PC-3 (cell line): ENCODE measurements around the gene PIAS1. TPM values are rescaled to one million over a fixed set of nuclear protein-coding genes. Genes with fewer than 3 reads are reported as not detected.

ENCODE experiments used
- ATAC-seq: fragments of 200-7000 bp; cut with Tn5 transposase; 2 replicates; pipeline ENCODE4 v1.9.1; 2020; ENCODE audit warnings: mild to moderate bottlenecking, moderate library complexity
- BruUV-seq: library from RNA; stranded (reverse); fragments of 400-500 nt; replicated peaks from 2 replicates; lab custom pipeline; 2021; lab: Mats Ljungman, UMichigan
- CTCF ChIA-PET: fragments of 300-600 bp; sonication (Branson Sonifier 250); formaldehyde crosslinking; loops from one replicate; lab custom pipeline; 2022; ENCODE audit warnings: antibody characterized with exemption; lab: Charles Lee
- POLR2A ChIA-PET: fragments of 300-600 bp; sonication (Branson Sonifier 250); formaldehyde crosslinking; loops from one replicate; lab custom pipeline; 2022; ENCODE audit warnings: antibody characterized with exemption; ENCODE audit not compliant: unreplicated experiment; lab: Charles Lee
- DNase-seq: peaks from one replicate; pipeline ENCODE4 v3.0.0-alpha.2; 2015
- H2AFZ ChIP-seq: fragments of 300-600 bp; sonication (generic); 2 replicates; pipeline ENCODE4 v1.6.0; 2016; ENCODE audit warnings: antibody characterized with exemption, low read length
- H3F3A ChIP-seq: fragments of 300-600 bp; sonication (generic); one replicate; pipeline ENCODE4 v1.6.0; 2017; ENCODE audit warnings: antibody characterized with exemption, low read length, control low read depth, mild to moderate bottlenecking; ENCODE audit not compliant: unreplicated experiment
- H3K27ac ChIP-seq: fragments of 300-600 bp; sonication (generic); 2 replicates; pipeline ENCODE4 v1.5.1; 2016; ENCODE audit warnings: mild to moderate bottlenecking, low read length
- H3K27me3 ChIP-seq: fragments of 300-600 bp; sonication (generic); 2 replicates; pipeline ENCODE4 v1.6.1; 2016; ENCODE audit warnings: low read length, mixed read lengths
- H3K36me3 ChIP-seq: fragments of 300-600 bp; sonication (generic); 2 replicates; pipeline ENCODE4 v1.6.1; 2016; ENCODE audit warnings: low read depth, mixed run types, low read length, mixed read lengths
- H3K4me1 ChIP-seq: fragments of 300-600 bp; sonication (generic); 2 replicates; pipeline ENCODE4 v1.5.1; 2016; ENCODE audit warnings: low read length; ENCODE audit not compliant: insufficient read depth
- H3K4me2 ChIP-seq: fragments of 300-600 bp; sonication (generic); 2 replicates; pipeline ENCODE4 v1.6.0; 2016; ENCODE audit warnings: low read length
- H3K4me3 ChIP-seq: fragments of 300-600 bp; sonication (generic); 2 replicates; pipeline ENCODE4 v1.5.1; 2016; ENCODE audit warnings: mild to moderate bottlenecking, low read length, mixed read lengths
- H3K79me2 ChIP-seq: fragments of 300-600 bp; sonication (generic); 2 replicates; pipeline ENCODE4 v1.6.1; 2017; ENCODE audit warnings: low read length, mixed read lengths
- H3K9ac ChIP-seq: fragments of 300-600 bp; sonication (generic); 2 replicates; pipeline ENCODE4 v1.6.0; 2016; ENCODE audit warnings: mild to moderate bottlenecking, low read length
- H3K9me2 ChIP-seq: fragments of 300-600 bp; sonication (generic); replicated peaks from 2 replicates; pipeline ENCODE4 v1.6.1; 2016; ENCODE audit warnings: mixed run types, low read length, mixed read lengths
- H3K9me3 ChIP-seq: fragments of 300-600 bp; sonication (generic); 2 replicates; pipeline ENCODE4 v1.6.1; 2016; ENCODE audit warnings: low read length, mixed read lengths
- H4K20me1 ChIP-seq: fragments of 300-600 bp; sonication (generic); 2 replicates; pipeline ENCODE4 v1.6.1; 2016; ENCODE audit warnings: low read length, mixed read lengths
- CTCF ChIP-seq: fragments of 300-600 bp; sonication (generic); conservative IDR thresholded peaks from 2 replicates; pipeline ENCODE4 v1.5.1; 2017; ENCODE audit warnings: antibody characterized with exemption, low read depth, mild to moderate bottlenecking, low read length
- EZH2 ChIP-seq: fragments of 300-600 bp; sonication (generic); IDR thresholded peaks from one replicate; pipeline ENCODE4 v1.6.1; 2017; ENCODE audit warnings: antibody characterized with exemption, mild to moderate bottlenecking, low read length; ENCODE audit not compliant: unreplicated experiment
- EZH2phosphoT487 ChIP-seq: fragments of 300-600 bp; sonication (generic); IDR thresholded peaks from 2 replicates; pipeline ENCODE4 v1.6.1; 2018; ENCODE audit warnings: mild to moderate bottlenecking, antibody characterized with exemption, low read length, borderline replicate concordance
- intact Hi-C: fragments of 100-400 bp; cut with micrococcal nuclease; formaldehyde crosslinking; loops from 2 replicates; pipeline ENCODE4 v1.9.0; 2023
- total RNA-seq: library from RNA; depleted of rRNA; stranded (reverse); fragments of >200 nt; gene quantifications from 2 replicates; pipeline ENCODE4 v1.2.3, GENCODE V29; 2014

PIAS1 gene
- total RNA-seq, 1 experiment from 2014 or later, result 21.9 TPM

DNA sequence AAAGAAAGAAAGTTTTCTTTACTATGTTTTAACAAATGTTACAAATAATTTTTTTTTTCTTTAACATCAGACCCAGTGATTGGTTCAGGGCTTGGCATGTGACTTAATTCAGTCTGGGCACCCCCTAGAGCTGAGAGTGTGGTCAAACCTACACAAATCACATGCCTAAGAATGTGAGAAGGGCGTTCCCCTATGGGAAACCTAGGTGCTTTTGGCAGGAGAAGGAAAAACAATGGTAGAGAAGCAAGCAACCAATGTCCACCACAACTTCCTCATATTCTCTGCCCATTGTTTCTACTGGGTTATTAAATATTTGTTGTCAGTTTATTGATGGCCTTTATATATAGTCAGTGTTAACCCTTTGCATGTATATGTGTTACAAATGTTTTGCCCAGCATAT, 21.4 kb upstream of the PIAS1 start:
- no peak overlapping the region for H3K4me3 ChIP-seq
- no peaks in the 10 kb centered on the region for H3K27me3 ChIP-seq
- H4K20me1 ChIP-seq, result no peaks in the 10 kb centered on the region
- no peaks in the 10 kb centered on the region for H3K36me3 ChIP-seq
- no peak overlapping the region for H3K27ac ChIP-seq
- H3K4me2 ChIP-seq, result no peak overlapping the region
- no peak overlapping the region for H2AFZ ChIP-seq
- no peaks in the 10 kb centered on the region for H3K4me1 ChIP-seq
- TF ChIP-seq EZH2phosphoT487 (no peak), CTCF (no peak), EZH2 (no peak)
- DNase-seq (no peak), ATAC-seq (no peak)
- ChIA-PET CTCF (no interaction called here), POLR2A (no interaction called here)
- no peaks in the 10 kb centered on the region for H3K9me2 ChIP-seq
- BruUV-seq, result no TSS peak
- H3K79me2 ChIP-seq, result no peaks in the 10 kb centered on the region
- no peaks in the 10 kb centered on the region for H3K9me3 ChIP-seq
- H3F3A ChIP-seq, result no peaks in the 10 kb centered on the region
- intact Hi-C loops, result no loop called here
- H3K9ac ChIP-seq, result no peak overlapping the region

DNA sequence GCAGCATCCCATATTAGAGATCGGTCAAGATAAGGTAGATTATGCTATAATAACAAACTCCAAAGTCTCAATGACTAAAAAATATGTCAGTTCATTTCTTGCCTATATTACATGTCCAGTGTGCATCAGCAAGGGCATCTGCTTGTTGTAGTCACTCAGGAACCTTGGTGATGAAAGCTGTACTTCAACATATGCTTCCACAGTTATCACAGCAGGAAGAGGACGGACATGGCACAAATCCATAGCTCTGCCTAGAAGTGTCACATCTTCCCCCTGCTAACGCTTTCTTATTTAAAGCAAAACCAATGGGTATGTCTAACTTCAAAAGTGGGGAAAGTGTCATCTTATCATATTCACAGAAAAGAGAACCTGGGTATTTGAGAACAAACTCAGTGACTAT, 20.0 kb upstream of the PIAS1 start:
- Histone ChIP-seq H2AFZ (no peak overlapping the region), H3K9me2 (no peaks in the 10 kb centered on the region), H3K4me2 (no peak overlapping the region), H3K79me2 (no peaks in the 10 kb centered on the region), H3K9me3 (no peaks in the 10 kb centered on the region), H3K27ac (no peak overlapping the region), H4K20me1 (no peaks in the 10 kb centered on the region), H3F3A (no peaks in the 10 kb centered on the region), H3K4me1 (no peaks in the 10 kb centered on the region), H3K27me3 (no peaks in the 10 kb centered on the region), H3K36me3 (no peaks in the 10 kb centered on the region), H3K9ac (no peak overlapping the region), H3K4me3 (no peak overlapping the region)
- DNase-seq (no peak), ATAC-seq (no peak)
- TF ChIP-seq CTCF (no peak), EZH2phosphoT487 (no peak), EZH2 (no peak)
- CTCF ChIA-PET, result no interaction called here
- POLR2A ChIA-PET, result no interaction called here
- intact Hi-C loops, result no loop called here
- BruUV-seq, result no TSS peak

DNA sequence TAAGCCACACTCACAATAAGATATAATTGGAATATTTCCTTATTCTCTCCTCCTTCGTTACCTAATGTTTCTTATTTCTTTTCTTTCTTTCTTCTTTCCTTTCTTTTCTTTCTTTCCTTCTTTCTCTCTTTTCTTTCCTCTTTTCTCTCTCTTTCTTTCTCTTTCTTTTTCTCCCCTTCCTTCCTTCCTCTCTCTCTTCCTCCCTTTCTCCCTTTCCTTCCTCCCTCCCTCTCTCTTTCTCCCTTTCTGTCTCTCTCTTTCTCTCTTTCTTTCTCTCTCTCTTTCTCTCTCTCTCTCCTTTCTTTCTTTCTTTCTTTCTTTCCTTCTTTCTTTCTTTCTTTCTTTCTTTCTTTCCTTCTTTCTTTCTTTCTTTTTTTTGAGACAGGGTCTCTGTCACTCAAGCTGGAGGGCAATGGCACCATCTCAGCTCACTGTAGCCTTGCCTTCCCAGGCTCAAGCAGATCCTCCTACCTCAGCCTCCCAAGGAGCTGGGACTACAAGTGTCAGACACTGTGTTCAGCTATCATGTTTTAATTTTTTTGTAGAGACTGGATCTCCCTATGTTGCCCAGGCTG, 19.3 kb upstream of the PIAS1 start:
- H3K4me2 ChIP-seq, result no peak overlapping the region
- no peak overlapping the region for H2AFZ ChIP-seq
- ATAC-seq (no peak), DNase-seq (no peak)
- ChIA-PET POLR2A (no interaction called here), CTCF (no interaction called here)
- no peak for TF ChIP-seq EZH2
- TF ChIP-seq CTCF, result no peak
- no peak for TF ChIP-seq EZH2phosphoT487
- no peaks in the 10 kb centered on the region for H4K20me1 ChIP-seq
- no peaks in the 10 kb centered on the region for H3F3A ChIP-seq
- no peaks in the 10 kb centered on the region for H3K9me2 ChIP-seq
- no peaks in the 10 kb centered on the region for H3K79me2 ChIP-seq
- no peaks in the 10 kb centered on the region for H3K9me3 ChIP-seq
- no peaks in the 10 kb centered on the region for H3K36me3 ChIP-seq
- BruUV-seq, result no TSS peak
- H3K9ac ChIP-seq, result no peak overlapping the region
- no peak overlapping the region for H3K27ac ChIP-seq
- no peaks in the 10 kb centered on the region for H3K27me3 ChIP-seq
- intact Hi-C loops, result no loop called here
- no peaks in the 10 kb centered on the region for H3K4me1 ChIP-seq
- H3K4me3 ChIP-seq, result no peak overlapping the region
